Measurements from ENCODE around the gene GCK. TPM values are rescaled to one million over a fixed set of nuclear protein-coding genes. Genes with fewer than 3 reads are reported as not detected.
A peak's percentile ranks its signal among the peaks of the same experiment; 100 is the strongest.

Gene GCK
- total RNA-seq, 1 experiment from 2014 or later: not detected

- no TSS peak for BruUV-seq (replicated peaks)
- intact Hi-C loops (cut with micrococcal nuclease): no loop called here
- no peaks in the 10 kb centered on the region for H3K4me1 ChIP-seq (ENCODE audit: insufficient read depth, low read length)
- H3K9me2 ChIP-seq (replicated peaks; ENCODE audit: low read length): no peaks in the 10 kb centered on the region
- no peaks in the 10 kb centered on the region for H3F3A ChIP-seq (ENCODE audit: low read length, unreplicated experiment)
- ATAC-seq (no peak), DNase-seq (no peak)
- no peaks in the 10 kb centered on the region for H3K27me3 ChIP-seq (ENCODE audit: low read length)
- TF ChIP-seq EZH2 (IDR thresholded peaks at IDR 0.05; ENCODE audit: low read length, unreplicated experiment) (no peak), CTCF (conservative IDR thresholded peaks at IDR 0.05; ENCODE audit: low read depth, low read length) (0 out of 2 replicates have a peak, but pooled peaks have one; percentile 18)
- no peak overlapping the region for H3K27ac ChIP-seq (ENCODE audit: low read length)
- H3K4me2 ChIP-seq (ENCODE audit: low read length): no peak overlapping the region
- no peak overlapping the region for H2AFZ ChIP-seq (ENCODE audit: low read length)
- H3K9me3 ChIP-seq (ENCODE audit: low read length): no peaks in the 10 kb centered on the region
- no peaks in the 10 kb centered on the region for H3K79me2 ChIP-seq (ENCODE audit: low read length)
- no peak overlapping the region for H3K9ac ChIP-seq (ENCODE audit: low read length)
- POLR2A ChIA-PET (ENCODE audit: unreplicated experiment): no interaction called here
- H3K36me3 ChIP-seq (ENCODE audit: low read depth, low read length): no peaks in the 10 kb centered on the region
- no peaks in the 10 kb centered on the region for H4K20me1 ChIP-seq (ENCODE audit: low read length)
- no peak overlapping the region for H3K4me3 ChIP-seq (ENCODE audit: low read length)
- CTCF ChIA-PET: no interaction called here
Measured at GRCh38 chr7:44138698-44139097, 50.5 kb downstream of the GCK start.

GRCh38 chr7:44136731-44137130 is 52.5 kb downstream of the GCK start:
- ChIA-PET POLR2A (ENCODE audit: unreplicated experiment) (no interaction called here), CTCF (no interaction called here)
- no peaks in the 10 kb centered on the region for H3K9me3 ChIP-seq (ENCODE audit: low read length)
- intact Hi-C loops (cut with micrococcal nuclease): no loop called here
- no peak overlapping the region for H3K4me2 ChIP-seq (ENCODE audit: low read length)
- TF ChIP-seq CTCF (conservative IDR thresholded peaks at IDR 0.05; ENCODE audit: low read depth, low read length): no peak
- no peak for TF ChIP-seq EZH2phosphoT487 (IDR thresholded peaks at IDR 0.05; ENCODE audit: borderline replicate concordance, low read length)
- no peak for TF ChIP-seq EZH2 (IDR thresholded peaks at IDR 0.05; ENCODE audit: low read length, unreplicated experiment)
- BruUV-seq (replicated peaks): no TSS peak
- H2AFZ ChIP-seq (ENCODE audit: low read length): no peak overlapping the region
- no peaks in the 10 kb centered on the region for H3K9me2 ChIP-seq (replicated peaks; ENCODE audit: low read length)
- H3K79me2 ChIP-seq (ENCODE audit: low read length): no peaks in the 10 kb centered on the region
- H3K36me3 ChIP-seq (ENCODE audit: low read depth, low read length): no peaks in the 10 kb centered on the region
- H4K20me1 ChIP-seq (ENCODE audit: low read length): no peaks in the 10 kb centered on the region
- H3K27ac ChIP-seq (ENCODE audit: low read length): no peak overlapping the region
- H3F3A ChIP-seq (ENCODE audit: low read length, unreplicated experiment): no peaks in the 10 kb centered on the region
- no peak for ATAC-seq
- H3K27me3 ChIP-seq (ENCODE audit: low read length): no peaks in the 10 kb centered on the region
- no peak overlapping the region for H3K4me3 ChIP-seq (ENCODE audit: low read length)
- H3K9ac ChIP-seq (ENCODE audit: low read length): no peak overlapping the region
- DNase-seq: no peak
- H3K4me1 ChIP-seq (ENCODE audit: insufficient read depth, low read length): no peaks in the 10 kb centered on the region

- no TSS peak for BruUV-seq (replicated peaks)
- CTCF ChIA-PET: no interaction called here
- intact Hi-C loops (cut with micrococcal nuclease): no loop called here
- ATAC-seq (no peak), DNase-seq (no peak)
- TF ChIP-seq EZH2 (IDR thresholded peaks at IDR 0.05; ENCODE audit: low read length, unreplicated experiment): no peak
- no peak for TF ChIP-seq CTCF (conservative IDR thresholded peaks at IDR 0.05; ENCODE audit: low read depth, low read length)
- no peak for TF ChIP-seq EZH2phosphoT487 (IDR thresholded peaks at IDR 0.05; ENCODE audit: borderline replicate concordance, low read length)
- no peaks in the 10 kb centered on the region for H4K20me1 ChIP-seq (ENCODE audit: low read length)
- H3K4me2 ChIP-seq (ENCODE audit: low read length): no peak overlapping the region
- H3K27ac ChIP-seq (ENCODE audit: low read length): no peak overlapping the region
- H3K79me2 ChIP-seq (ENCODE audit: low read length): no peaks in the 10 kb centered on the region
- no peak overlapping the region for H2AFZ ChIP-seq (ENCODE audit: low read length)
- no peak overlapping the region for H3K4me3 ChIP-seq (ENCODE audit: low read length)
- no peaks in the 10 kb centered on the region; the same call in 1 of the 2 replicates for H3K4me1 ChIP-seq (ENCODE audit: insufficient read depth, low read length)
- H3K9ac ChIP-seq (ENCODE audit: low read length): no peak overlapping the region
- POLR2A ChIA-PET (ENCODE audit: unreplicated experiment): no interaction called here
- no peaks in the 10 kb centered on the region for H3K9me3 ChIP-seq (ENCODE audit: low read length)
- H3K27me3 ChIP-seq (ENCODE audit: low read length): no peaks in the 10 kb centered on the region
- no peaks in the 10 kb centered on the region for H3F3A ChIP-seq (ENCODE audit: low read length, unreplicated experiment)
- H3K36me3 ChIP-seq (ENCODE audit: low read depth, low read length): no peaks in the 10 kb centered on the region
- H3K9me2 ChIP-seq (replicated peaks; ENCODE audit: low read length): no peaks in the 10 kb centered on the region
Measured at GRCh38 chr7:44134943-44135628, 54.2 kb downstream of the GCK start.
